IPS-NIHi11 (cell line): Measurements from ENCODE around the gene CLEC1B.
"Not testable (repeated sequence)": the region's sequence is repeated elsewhere in the genome, so short reads cannot be mapped to it uniquely, and the experiment has no call there.

Experiments
- DNase-seq: peaks from one replicate; pipeline ENCODE4 v3.0.0; 2012; ENCODE audit warnings: mixed read lengths, low spot score

Gene CLEC1B

DNA sequence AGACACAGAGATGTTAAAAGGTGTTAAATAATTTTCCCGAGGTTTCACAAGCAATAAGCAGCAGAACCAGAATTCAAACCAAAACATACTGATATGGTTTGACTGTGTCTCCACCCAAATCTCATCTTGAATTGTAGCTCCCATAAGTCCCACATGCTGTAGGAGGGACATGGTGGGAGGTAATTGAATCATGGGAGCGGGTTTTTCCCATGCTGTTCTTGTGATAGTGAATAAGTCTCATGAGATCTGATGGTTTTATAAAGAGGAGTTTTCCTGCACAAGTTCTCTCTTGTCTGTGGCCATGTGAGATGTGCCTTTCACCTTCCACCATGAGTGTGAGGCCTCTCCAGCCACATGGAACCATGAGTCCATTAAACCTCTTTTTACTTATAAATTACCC, 24.2 kb downstream of the CLEC1B start:
- not testable (repeated sequence) for DNase-seq

DNA sequence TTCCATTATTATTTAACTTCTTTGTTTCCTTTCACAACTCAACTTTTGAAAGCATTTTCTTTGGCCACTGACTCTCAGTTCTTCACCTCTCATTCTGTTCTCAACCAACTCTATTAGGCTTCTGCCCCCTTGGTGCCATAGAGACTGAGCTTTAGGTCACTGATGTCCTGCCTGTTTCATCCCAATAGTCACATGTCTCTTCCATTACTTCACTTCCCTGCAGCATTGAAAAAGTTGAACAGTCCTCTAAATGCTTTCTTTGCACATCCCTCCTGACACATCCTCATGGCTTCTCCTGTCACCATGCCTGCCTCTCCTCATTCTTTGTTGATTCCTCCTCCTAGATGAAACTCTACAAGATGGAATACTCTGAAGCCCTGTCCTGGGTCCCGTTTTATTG, 25.0 kb downstream of the CLEC1B start:
- DNase-seq = no peak

DNA sequence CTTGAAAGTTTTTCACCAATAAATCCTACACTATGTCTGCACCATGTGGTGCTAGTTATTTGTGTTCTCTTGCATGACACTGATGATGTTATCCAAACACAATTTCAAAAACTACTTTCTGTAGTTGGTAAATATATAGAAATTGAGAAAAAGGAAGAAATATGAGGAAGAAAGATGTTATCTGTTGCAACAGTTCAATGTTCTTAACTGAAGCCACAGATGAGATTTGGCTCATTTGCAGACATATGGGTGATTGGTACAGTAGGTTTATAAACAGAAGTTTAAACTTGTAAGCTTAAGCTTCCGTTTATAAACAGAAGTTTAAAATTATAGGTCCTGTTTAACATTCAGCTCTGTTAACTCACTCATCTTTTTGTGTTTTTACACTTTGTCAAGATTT, 27.7 kb downstream of the CLEC1B start, which contains the start of gene CLEC12A:
TSS of gene CLEC12A (plus strand) at position 229 of the 400 bp plus-strand sequence. CDS start 188 bp downstream, outside the sequence.
- DNase-seq = no peak

- DNase-seq = no peak
These were observed 29.2 kb downstream of the CLEC1B start for GRCh38 chr12:9969673-9970072.

DNA sequence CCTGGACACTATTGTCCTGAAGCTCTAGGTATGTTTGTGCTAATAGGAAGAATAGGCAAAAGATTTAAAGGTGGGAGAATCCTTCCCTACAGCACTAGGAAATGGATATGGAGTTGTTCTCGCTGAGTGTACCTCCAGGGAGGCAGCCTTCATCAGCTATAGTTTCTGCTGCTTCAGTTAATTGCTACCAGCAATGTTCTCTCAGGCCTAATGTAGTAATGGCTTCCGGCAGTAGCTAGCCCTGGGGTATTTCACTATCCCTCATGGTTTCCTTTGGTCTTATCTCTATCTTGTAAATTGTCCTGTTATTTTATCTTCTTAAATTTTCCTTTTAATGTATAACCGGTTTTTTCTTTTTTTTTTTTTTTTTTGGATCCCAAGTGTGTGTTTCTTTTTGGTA, 37.0 kb downstream of the CLEC1B start:
- no peak for DNase-seq

GRCh38 chr12:9961106-9961505, 37.8 kb downstream of the CLEC1B start:
- no peak for DNase-seq

- no peak for DNase-seq
These were observed 38.3 kb downstream of the CLEC1B start for GRCh38 chr12:9960590-9960989.

DNA sequence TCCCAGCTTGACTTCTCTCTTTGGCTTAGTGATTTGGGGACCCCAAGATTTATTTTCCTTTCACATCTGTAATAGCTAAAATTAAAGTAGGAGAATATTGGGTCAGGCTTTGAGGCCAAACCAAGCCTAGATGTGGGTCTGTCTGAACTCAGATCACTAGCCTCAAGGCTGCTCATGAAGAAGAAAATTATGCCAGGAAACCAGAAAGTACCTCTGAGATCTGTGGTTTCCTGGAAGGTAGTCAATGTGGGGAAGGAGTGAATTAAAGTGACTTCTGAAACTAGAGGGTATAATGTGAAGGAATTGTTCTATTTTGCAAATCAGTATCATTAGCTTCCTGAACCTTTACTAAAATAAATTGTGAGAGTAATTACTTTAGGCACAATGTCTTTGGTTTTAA, 41.1 kb downstream of the CLEC1B start:
- DNase-seq = no peak

GRCh38 chr12:9952954-9953729, 45.8 kb downstream of the CLEC1B start:
- DNase-seq = not testable (repeated sequence)

DNA sequence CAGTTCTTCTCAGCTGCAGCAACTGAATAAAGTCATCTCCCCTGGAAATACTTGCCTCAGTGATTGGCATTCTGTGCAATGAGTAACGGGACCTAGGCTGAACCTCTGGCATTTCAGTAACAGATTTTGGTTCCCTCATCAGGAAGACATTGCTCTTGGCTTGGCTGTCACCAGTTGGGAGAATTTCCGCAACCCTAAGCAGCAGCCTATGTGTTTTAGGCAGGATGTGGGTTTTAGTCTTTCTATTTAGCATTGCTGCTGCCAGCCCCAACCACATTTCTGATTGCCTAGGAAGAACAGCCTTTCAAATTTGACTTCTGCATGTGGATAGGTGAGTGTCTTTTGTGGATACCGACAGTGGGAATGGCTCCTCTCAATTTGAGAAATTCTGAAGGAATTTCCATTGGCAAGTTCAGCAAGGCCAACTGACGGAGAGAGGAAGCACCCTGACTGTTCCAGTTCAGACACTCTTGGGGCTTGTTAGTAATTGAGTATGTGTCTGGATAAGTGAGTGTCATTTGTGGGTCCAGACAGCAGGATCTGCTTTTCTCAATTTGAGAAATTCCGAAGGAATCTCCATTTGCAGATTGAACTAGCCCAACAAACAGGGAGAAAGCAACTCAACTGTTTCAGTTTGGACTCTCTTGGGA, 47.8 kb downstream of the CLEC1B start:
- DNase-seq = no peak

- no peak for DNase-seq
These were observed 50.2 kb downstream of the CLEC1B start for GRCh38 chr12:9948606-9949296.

DNA sequence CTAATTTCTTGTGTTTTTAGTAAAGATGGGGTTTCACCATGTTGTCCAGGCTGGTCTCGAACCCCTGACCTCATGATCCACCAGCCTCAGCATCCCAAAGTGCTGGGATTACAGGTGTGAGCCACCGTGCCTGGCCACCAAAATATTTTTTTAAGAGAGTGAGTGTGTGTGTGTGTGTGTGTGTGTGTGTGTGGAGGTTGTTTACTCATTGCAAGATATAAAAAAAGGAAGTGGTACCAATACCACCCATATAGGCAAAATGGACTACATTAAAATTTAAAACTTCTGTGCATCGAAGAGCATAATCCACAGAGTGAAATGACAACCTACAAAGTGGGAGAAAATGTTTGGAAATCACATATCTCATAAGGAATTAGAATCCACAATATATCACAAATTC, 51.2 kb downstream of the CLEC1B start:
- DNase-seq = no peak

DNA sequence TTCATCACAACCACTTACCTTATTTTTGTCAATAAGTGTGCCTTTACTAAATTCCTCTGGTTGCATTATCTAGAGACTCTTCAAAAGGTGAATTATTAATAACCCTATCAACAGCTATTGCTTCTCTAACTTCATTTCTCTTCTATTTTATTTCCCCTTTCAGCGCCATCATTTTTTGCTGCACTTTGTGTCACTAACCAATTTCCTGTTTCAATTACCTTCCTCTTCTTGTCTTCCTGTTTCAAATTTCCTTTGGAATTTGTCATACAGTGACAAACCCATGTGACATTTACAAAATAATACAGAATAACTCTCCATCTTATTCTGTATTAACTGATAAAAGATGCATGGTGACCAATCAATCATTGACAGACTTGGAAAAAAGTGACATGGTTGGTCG, 54.5 kb downstream of the CLEC1B start:
- DNase-seq = no peak

DNA sequence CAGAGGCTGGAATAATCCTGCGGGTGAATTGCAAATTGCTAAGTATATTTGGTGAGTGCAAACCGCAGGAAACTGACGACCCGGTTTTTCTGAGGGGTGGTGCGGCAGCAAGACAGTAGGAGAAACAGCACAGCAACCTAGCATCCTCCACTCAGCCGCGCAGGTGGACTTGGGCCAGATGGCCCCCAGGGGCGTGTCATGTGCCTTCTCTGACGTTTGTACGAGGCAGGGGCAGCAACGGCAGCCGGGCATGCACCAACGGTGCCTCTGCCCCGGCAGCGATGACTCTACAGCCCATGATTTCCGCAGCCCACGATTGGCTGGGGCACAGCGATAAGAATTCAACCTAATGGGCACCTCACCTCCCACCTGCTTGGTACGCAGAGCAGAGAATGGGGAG, 55.7 kb downstream of the CLEC1B start:
- DNase-seq = peak; percentile 37
